SW480 (cell line): ENCODE measurements around the gene SH3TC1.

Experiments used
- DNase-seq: peaks from one replicate; pipeline ENCODE4 v3.0.0-alpha.2; 2016; ENCODE audit warnings: low spot score

The SH3TC1 gene

GRCh38 chr4:8262637-8263322 is 63.7 kb downstream of the SH3TC1 start:
- no peak for DNase-seq

- DNase-seq: no peak
Observed at GRCh38 chr4:8263397-8263796, 64.3 kb downstream of the SH3TC1 start.

- no peak for DNase-seq
Observed at GRCh38 chr4:8264106-8264505, 65.0 kb downstream of the SH3TC1 start.

GRCh38 chr4:8265171-8265929 is 66.3 kb downstream of the SH3TC1 start:
- DNase-seq: no peak

- DNase-seq: no peak
Observed at GRCh38 chr4:8266088-8266487, 67.0 kb downstream of the SH3TC1 start.

GRCh38 chr4:8266508-8266907 is 67.4 kb downstream of the SH3TC1 start:
- DNase-seq: no peak

GRCh38 chr4:8267077-8267476 is 68.0 kb downstream of the SH3TC1 start:
- DNase-seq: peak; percentile 25

- no peak for DNase-seq
Observed at GRCh38 chr4:8268211-8268610, 69.1 kb downstream of the SH3TC1 start.

- DNase-seq: no peak
Observed at GRCh38 chr4:8268901-8269534, 69.9 kb downstream of the SH3TC1 start.

- DNase-seq: peak; percentile 24
Observed at GRCh38 chr4:8269535-8270417, 70.7 kb downstream of the SH3TC1 start, which contains the start of gene HTRA3. HTRA3 (plus strand) TSS chr4:8269754; CDS start chr4:8269969, 215 bp downstream.

- DNase-seq: no peak
Observed at GRCh38 chr4:8270418-8270771, 71.3 kb downstream of the SH3TC1 start.

GRCh38 chr4:8270912-8271815 is 72.1 kb downstream of the SH3TC1 start:
- DNase-seq: no peak

GRCh38 chr4:8271821-8272220 is 72.7 kb downstream of the SH3TC1 start:
- DNase-seq: no peak

GRCh38 chr4:8272472-8273428 is 73.7 kb downstream of the SH3TC1 start:
- no peak for DNase-seq

GRCh38 chr4:8273450-8273849 is 74.4 kb downstream of the SH3TC1 start:
- no peak for DNase-seq

- DNase-seq: no peak
Observed at GRCh38 chr4:8274066-8274652, 75.1 kb downstream of the SH3TC1 start.

GRCh38 chr4:8274765-8275547 is 75.9 kb downstream of the SH3TC1 start:
- DNase-seq: no peak

- no peak for DNase-seq
Observed at GRCh38 chr4:8275548-8275910, 76.4 kb downstream of the SH3TC1 start.
